CD1c-positive myeloid dendritic cell (primary cell): ENCODE data around the gene DUSP3.

Experiments used
- DNase-seq: peaks from one replicate; pipeline ENCODE4 v3.0.0-alpha.2; 2016; ENCODE audit errors: extremely low spot score

Gene DUSP3

DNA sequence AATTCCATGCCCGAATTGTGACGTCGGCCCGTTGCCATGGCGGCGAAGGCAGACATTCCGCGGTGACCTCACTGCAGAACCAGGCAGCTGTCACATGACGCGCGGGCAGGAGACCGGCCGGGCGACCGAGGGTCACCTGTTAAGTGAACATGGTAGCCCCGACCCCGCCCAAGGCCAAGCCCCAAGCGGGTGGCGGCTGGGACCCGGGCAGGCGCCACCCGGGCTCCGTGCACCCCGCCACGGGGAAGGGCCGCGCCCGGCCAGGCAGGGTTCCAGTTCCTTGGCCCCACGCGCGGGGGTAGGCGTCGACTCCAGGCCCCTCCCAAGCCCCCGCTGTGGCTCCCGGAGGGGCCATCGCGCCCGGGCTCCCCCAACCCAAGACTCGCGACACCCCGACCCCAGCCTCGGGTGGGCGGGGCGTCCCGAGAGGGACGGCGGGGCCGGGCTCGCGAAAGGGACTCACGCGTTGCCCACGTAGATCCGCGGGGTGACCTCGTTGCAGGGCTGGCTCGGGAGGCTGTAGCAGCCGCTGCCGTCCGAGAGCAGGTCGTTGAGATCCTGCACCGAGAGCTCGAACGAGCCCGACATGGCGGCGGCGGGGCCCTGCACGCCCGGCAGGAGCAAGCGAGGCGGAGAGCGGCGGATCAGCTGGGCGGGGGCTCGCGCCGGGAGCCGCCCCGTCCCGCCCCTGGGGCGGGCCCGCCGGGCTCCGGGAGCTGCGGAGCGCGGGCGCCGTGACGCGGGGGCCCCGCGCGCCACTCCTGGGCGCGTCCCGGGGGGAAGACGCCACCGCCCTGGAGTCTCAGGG is at the start of gene DUSP3:
DUSP3 (minus strand) TSS at position 641 of the 808 bp plus-strand sequence; CDS start at position 588, 53 bp downstream.
- peak; percentile 95 for DNase-seq

DNA sequence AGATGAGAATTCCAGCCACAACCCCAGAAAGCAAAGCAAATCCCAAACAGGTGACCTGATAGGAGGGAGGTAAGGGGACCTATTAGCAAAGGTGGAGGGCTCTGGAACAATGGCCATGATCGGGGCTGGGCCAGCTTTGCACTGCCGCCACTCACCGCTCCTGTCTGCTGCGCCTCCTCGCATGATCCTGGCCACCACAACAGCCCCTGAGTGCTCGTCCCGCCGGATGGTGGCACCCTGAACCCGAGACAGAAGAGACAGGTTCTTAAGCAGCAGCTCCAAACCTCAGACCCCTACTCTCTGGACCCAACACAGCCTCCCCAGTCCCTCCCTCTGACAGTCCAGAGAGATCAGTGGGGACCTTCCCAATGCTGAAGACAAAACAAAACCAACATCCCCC is 48.8 kb upstream of the DUSP3 start:
- DNase-seq, result no peak

DNA sequence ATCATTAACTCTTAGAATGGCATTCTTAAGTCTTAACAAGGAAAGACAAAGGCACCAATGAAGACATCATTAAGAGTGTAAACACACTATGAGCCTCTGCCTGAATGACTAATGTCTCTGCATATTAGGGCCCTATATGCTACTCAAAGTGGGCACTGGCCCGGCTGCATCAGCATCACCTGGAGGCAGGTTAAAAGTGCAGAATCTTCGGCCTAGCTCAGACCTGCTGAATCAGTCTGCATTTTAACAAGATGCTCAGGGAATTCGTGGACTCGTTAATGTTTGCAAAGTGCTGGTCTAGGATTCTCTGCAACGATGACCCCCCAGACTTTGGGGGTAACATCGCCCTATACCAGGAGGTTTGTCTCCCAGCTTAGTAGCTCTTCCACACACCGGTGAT is 47.4 kb upstream of the DUSP3 start:
- DNase-seq, result no peak

DNA sequence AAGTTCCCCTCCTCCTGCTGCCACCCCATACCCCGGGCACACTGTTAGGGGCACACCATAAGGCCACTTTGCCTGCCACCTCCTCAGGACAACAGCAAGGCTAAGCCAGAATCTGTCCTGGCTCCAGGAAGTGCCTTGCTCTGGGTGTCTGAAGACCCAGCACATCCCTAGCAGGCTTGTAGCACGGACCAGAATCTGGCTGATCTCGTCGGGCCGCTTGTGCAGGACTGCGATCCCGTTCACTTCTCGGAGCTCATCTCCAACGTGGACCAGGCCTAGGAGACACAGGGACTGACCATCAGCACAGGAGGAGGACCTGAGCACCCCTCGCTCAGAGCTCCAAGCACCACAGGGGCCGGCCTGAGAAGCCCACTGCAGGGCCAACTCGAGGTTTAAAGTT is 46.8 kb upstream of the DUSP3 start:
- DNase-seq, result no peak

DNA sequence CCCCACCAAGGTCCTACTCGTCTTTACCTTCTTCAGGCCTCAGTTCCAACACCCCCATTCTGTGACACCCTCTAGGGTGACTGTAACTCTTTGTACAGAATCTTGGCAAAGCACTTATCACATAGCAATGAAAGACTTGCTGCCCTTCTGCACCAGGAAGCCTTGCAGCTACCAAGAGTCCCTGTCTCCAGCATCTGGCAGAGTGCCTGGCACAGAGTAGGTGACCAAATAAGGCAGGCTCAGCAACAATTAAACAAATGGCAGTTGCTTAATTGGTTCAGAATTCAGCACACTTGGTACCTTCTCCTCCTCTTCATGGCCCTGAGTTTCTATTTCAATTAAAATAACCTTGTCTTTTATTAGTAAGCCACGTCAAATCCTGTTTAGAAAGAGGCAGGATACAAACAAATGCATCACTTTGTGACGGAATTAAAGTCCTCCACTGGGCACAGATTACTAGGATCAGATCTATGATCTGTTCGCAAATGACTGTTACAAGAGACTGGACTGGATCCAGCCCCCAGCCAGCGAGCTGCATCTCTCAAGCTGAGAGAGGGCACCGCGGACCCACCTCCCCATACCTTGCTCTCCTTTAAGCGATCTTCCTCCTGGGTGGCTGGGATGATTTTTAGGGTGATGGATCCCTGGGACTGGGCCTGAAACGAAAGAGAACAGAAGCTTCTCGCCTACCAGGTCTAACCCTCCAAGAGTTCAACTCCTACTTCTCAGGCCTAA is 44.7 kb upstream of the DUSP3 start:
- no peak for DNase-seq

DNA sequence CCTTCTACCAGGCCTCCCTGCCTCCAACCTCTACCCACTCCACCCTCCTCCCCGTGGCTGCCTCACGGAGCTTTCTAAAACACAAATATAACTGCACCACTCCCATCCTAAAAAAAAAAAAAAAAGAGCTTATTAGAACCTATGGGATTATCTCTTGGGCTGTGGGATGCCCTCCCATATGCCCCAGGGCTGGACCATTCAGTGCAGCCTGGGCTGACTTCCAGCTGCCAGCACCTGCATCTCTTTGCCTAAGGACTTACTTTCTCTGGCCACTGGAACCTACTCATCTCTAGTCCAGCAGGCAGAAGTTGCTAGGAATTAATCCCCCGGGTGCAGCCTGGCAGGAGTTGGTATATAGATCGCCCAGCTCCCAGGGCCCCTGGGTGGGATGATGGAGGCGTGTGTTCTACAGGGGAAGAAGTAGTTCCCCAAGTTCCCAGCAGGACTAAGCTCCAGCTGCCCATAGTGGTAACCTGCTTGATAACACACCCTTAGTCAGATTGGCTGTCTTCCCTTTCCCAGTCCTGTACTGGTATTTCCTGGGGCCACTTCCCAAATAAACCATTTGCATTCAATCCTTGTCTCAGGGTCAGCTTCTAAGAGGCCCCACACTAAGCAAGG is 43.9 kb upstream of the DUSP3 start:
- DNase-seq, result no peak

DNA sequence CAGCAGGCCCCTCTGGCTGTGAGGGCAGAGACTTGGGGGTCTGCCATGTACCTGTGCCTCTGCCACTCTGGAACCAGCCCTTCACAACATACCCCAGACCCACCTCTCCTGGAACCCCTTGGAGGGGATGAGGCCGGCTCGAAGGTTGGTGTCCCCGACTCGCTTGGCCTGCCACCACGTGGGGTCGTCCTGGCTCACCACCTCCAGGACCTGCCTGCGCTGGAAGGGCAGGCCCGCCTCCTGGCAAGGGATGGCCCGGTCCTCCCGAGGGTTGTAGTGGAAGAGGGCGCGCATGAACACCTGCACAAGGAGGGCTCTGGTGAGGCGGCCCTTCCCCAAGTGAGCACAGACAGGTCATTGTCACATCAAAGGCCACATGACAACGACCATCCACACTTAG is 42.0 kb upstream of the DUSP3 start:
- DNase-seq, result no peak

DNA sequence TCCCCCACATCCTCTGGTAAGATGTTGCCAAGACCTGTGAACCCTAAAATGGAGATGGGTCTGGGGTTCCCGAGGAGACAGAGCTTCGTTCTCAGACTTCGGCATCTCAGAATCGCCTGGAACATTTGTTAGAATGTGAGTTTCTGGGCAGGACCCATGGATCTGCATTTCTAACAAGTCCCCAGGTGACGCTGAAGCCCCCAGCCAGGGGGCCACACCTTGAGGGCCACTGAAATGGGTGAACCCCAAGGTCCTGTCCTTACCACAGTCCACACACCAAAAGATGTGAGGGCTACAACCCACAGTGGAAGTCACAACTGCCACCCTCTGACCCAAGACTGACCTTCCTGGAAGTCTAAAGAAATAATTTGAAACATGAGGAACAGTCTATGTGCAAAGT is 40.2 kb upstream of the DUSP3 start:
- DNase-seq, result no peak

DNA sequence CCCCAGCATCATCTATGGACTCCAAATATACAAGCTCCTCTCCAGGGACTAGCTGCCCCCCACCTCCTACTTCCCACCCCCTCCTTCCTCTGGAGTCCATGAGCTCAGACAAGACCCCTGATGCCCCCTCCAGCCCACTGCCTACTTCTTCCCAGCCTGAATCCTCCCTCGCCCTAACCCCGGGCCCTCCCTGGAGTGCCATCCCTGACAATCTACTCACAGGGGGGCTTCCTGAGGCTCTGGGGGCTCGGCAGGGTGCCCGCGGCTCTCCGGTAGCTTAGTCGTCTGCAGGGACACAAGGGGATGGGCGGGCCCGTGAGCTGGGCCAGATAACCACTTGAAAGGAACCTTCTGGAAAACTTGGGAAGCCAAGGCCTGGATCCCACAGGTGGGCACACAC is 39.0 kb upstream of the DUSP3 start:
- no peak for DNase-seq

DNA sequence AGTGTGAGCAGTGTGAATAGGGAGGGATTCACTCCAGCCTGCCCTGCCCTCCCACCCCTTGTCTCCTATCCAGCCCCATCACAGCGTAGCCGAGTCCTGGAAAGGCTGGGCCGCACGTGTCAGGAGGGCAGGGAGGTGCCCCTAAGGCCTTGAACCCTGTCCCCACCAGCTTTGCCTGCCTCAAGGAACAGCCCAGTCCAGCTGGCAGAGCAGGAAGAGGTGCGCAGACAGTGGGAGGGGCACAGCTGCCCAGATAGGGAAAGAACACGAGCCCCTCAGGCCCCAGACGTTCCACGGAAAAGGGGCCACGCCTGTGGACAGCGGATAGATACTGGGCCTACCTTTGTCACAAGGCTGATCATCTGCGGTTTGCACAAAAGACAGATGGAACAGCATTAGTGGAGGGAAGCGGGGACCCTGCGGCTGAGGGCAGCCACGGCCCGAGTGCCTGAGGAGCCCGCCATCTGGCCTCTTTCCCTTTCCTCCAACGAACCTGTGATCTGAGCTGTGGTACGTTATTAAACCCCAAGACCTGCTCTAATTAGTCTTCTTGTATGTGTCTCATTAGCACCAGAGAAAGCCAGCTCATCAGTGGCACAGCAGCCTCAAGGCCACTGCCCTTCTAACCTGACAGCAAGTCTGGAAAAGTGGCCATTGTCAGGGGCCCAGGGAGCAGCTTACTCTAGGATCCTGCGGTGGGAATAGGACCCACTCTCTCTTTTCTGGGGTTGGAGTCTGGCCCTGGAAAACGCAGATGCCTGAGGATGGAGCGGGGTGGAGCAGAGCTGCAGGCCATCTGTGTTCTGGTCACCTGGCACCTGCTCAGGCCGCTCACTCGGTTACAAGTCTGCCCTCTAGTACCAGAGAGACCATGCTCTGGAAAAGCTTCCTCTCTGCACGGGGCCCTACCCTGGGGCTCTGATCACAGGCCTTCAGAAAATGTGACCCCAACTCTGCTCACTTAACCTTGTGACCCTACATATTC is 37.9 kb upstream of the DUSP3 start:
- DNase-seq, result no peak

DNA sequence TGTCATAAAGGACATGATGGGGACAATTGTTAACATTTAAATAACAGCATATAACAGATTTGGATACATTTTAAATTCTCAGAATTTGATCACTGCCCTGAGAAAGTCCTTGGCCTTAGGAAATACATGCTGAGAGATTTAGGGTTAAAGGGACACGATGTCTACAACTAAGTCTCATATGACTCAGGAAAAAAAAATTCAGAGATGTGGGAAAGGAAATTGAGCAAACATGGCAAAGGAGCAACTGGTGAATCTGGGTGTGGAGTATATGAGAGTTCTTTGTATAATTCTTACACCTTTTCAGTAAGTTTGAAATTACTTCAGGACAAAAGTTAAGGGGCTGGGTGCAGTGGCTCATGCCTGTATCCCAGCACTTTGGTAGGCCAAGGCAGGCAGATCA is 35.9 kb upstream of the DUSP3 start:
- no peak for DNase-seq

DNA sequence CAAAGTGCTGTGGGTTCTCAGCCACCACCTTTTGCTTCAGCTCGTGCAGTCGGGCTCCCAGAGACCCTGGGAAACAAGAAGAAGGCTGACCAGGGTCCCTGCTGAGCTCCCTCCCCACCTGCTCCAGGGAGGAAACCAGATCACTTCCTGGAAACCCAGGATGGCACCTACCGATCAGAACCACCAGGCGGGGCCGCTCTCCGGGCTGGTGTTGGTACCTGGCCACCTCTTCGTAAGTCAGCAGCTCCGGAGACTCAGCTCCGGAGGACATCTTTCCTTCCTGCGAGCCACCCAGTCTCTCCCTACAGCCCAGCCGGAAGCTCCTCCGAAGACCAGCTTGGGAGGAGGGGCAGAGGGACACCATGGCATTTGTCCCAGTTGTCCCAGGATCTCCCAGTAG is 35.2 kb upstream of the DUSP3 start:
- no peak for DNase-seq

DNA sequence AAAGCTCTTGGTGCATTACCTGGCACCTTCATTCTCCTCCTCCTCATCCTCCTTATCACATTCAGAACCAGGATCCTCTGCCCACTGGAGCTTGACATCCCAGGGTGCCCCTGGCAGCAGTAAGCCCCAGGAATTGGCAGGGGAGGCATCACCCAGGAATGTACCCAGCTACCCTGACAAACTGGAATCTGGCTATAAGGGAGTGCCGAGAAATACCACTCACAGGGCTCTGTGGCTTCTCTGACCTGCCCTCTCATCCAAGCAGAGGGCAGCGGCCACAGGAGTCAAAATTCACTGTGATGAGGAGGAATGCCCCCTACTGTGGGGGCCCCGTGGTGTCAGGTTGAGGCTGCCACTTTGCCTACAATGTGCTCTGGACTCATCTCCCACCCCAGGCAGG is 34.6 kb upstream of the DUSP3 start:
- DNase-seq, result no peak

DNA sequence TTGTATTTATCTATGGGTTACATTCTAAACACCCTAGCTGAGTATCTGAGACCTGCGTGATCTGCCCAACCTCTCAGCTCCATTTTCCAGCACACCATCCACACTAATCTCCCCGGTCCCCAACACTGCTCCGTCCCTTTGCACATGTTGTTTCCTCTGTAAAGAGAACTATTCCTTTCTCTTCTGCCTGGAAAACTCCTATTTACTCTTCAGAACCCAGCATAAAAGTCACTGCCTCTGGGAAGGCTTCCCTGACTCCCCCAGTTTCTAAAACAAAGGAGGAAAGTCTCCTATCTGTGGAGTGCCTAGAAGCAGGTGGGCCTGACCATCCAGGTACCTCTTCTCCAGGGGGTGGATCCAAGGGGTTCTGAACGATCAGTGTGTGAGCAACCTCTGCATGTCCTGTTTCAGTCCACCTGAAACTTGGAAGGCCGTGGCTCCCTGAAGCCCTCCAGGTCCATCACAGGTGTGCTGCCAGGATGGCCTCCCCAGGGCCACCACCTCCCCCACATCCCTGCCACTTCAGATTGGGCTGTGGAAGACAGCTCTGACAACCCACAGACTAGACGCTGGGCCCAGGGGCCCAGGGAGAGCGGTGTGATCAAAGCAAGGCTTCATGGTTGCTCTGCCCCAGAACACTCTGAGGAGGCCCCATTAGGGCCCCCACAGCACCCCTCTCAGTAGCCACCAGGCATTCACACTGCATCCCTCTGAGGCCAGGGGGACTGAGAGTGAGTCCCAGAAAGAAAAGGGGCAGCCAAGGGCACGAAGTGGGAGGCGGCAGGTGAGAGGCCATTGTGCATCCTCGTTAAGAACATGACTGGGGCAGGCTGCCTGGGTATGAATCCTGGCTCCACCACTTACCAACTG is 33.9 kb upstream of the DUSP3 start:
- no peak for DNase-seq

DNA sequence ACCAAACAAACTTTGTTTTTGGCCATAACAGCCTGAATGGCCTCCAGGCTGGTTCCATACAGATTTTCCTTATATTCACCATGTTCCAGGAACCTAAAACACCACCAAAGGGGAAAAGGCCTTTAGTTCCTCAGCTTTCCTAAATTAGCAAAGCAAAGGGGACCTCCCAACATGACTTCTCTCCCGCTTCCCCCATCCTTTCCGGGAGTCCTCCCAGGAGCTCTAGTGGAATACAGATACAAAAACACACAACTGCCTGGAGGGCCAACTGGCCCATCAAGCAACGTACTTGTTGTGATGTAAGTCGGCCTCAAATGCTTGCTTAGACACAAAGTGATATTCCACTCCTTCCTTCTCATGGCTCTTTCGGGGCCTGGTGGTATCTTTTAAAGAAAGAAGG is 32.0 kb upstream of the DUSP3 start:
- DNase-seq, result no peak

DNA sequence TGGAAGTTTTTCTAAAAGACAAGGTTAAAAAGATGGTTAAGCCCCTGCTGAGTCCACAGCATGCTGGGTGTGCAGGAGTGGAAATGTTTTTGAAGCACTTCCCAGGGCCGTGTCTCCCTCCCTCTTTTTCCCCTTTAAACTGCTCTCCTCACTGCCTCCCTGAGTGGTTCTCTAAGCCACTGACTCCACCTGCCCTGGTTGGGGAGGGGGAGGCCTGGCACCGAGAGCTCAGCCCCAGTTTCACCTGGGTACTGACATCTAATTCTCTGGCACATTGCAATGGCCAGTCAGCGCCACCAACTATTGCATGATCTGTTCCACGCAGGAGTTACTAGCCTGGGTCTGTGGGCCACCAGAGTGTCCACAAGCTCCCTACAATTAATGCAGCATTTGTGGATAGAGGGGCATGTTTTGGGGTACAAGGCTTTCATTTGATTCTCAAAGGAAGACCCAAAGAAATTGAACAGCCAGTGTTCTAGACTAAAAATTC is 31.5 kb upstream of the DUSP3 start:
- DNase-seq, result no peak

DNA sequence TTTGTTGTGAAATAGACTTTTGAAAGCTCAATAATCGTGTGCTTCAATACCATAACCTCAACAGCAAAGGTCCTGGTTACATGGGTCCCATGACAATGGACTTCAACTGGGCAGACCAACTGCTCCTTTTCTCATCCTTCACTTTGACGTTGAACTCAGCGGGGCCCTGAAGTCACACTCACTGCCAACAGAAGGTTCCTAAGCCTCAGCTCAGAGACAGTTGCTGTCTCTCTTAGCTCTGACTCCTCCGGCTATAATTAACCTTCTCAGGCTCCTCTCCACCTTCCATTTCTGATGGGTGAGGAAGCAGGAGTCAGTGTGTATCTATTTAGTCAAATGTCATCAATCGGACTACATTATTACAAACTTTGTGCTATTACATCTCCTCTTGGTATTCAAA is 30.3 kb upstream of the DUSP3 start:
- DNase-seq, result no peak

DNA sequence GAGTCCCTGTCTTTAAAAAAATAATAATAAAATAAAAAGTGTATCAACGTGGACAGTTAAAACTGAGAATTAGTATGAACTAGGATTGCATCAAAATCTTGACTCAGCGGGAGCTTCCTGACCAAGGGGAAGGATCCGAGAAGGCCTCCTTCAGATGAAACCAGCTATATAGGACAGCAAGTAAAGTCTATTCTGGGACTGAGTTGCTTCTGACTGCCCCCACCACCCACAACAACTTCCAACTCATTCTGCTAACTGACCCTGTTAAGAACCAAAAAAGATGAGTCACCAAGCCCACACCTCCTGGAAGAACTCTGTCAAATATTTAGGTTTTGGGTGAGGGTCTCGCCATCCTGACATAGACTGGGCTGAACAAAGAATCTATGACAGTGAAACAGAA is 29.3 kb upstream of the DUSP3 start:
- DNase-seq, result no peak

DNA sequence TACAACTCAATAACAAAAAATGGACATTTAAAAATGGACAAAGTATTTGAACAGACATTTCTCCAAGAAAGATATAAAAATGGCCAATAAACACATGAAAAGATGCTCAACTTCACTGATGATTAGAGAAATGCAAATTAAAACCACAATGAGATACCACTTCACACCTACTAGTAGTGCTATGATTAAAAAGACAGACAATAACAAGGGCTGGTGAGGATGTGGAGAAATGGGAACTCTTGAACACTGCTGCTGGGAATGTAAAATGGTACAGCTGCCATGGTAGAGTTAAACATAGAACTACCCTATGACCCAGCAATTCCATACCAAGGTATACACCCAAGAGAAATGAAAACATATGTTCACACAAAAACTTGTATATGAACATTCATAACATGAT is 26.3 kb upstream of the DUSP3 start:
- no peak for DNase-seq

DNA sequence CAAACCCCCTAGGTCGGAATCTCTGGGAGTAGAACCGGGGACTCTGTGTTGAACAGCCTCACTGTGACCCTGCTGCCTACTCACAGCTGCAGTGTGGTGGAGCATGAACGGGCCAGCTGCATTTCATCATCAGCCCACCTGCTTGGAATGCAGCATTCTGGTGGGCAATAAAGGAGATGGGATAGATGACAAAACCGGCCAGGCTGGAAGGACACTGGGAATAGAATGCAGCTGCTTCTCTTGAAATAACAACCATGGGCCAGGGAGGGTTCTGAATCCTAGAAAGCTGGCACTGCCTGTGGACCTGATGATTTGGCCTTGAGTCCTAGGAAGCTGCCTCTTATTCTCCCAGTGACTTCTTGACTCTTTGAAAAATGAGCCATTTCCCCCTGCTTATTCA is 25.0 kb upstream of the DUSP3 start:
- no peak for DNase-seq

DNA sequence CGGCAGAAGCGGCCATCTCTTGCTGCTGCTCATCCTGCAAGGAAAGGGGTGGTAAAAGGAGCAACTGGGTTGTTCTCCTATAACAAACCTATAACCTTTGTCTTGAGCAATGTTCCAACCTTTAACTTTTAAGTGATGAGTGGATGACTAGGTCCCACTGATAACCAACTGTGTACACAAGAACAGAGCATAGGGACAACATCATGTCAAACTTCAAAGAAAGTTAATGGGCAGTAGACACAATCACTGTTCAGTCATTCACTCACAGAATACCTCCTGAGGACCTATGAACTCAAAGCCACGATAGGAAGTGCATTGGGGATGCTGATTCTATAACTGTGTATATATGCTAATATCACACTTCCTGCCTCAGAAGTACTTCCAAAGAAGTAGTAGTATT is 23.1 kb upstream of the DUSP3 start:
- DNase-seq, result no peak
